Vagina (tissue), 2 donors: ENCODE results near the gene TRPM1. TPM values are rescaled to one million over a fixed set of nuclear protein-coding genes. Genes with fewer than 3 reads are reported as not detected.

Source experiments
- DNase-seq, 2 donors: peaks; one replicate each; pipeline ENCODE4 v3.0.0-alpha.2; 2017; ENCODE audit errors: extremely low spot score in 2 of 2
- H3K27ac ChIP-seq: fragments of 200-600 bp; sonication (generic); one replicate; pipeline ENCODE4 v1.5.1; 2019
- H3K27me3 ChIP-seq: fragments of 200-600 bp; sonication (generic); one replicate; pipeline ENCODE4 v1.5.1; 2019
- H3K36me3 ChIP-seq, 2 donors: fragments of 200-600 bp; sonication (generic); one replicate each; pipeline ENCODE4 v1.5.1; 2017 to 2019
- H3K4me1 ChIP-seq: fragments of 200-600 bp; sonication (generic); one replicate; pipeline ENCODE4 v1.5.1; 2019
- H3K4me3 ChIP-seq, 2 donors: fragments of 200-600 bp; sonication (generic); 1 replicate in 1 of 2; 2 replicates in 1 of 2; pipeline ENCODE4 v1.5.1; 2016 to 2019
- H3K9me3 ChIP-seq: fragments of 200-600 bp; sonication (generic); one replicate; pipeline ENCODE4 v1.5.1; 2019
- CTCF ChIP-seq, 3 experiments: fragments of 450-650 bp in 2 of 3; fragments of 200-600 bp in 1 of 3; sonication (generic) in 1 of 3; IDR thresholded peaks; one replicate each; pipeline ENCODE4 v1.5.1; 2017 to 2019; ENCODE audit warnings: antibody characterized with exemption in 3 of 3, mild to moderate bottlenecking in 2 of 3, moderate library complexity in 2 of 3
- POLR2A ChIP-seq, 2 donors: fragments of 450-650 bp; IDR thresholded peaks; one replicate each; pipeline ENCODE4 v1.6.1; 2017; ENCODE audit warnings: antibody characterized with exemption in 2 of 2, mild to moderate bottlenecking in 2 of 2, moderate library complexity in 2 of 2
- POLR2AphosphoS5 ChIP-seq, 2 donors: sonication (generic); formaldehyde crosslinking; IDR thresholded peaks; one replicate each; pipeline ENCODE4 v1.9.0; 2017; ENCODE audit warnings: antibody characterized with exemption in 2 of 2, mild to moderate bottlenecking in 2 of 2, low read depth in 1 of 2; ENCODE audit not compliant: insufficient read depth in 1 of 2
- intact Hi-C: fragments of 100-400 bp; cut with DNase I; formaldehyde crosslinking; loops from one replicate; pipeline ENCODE4 v1.15.1; 2023
- total RNA-seq: library from RNA; depleted of rRNA; stranded (reverse); fragments of >200 nt; gene quantifications from one replicate; pipeline ENCODE4 v1.2.3, GENCODE V29; 2016

Gene TRPM1
- total RNA-seq, 1 donor from 2014 or later: not detected

DNA sequence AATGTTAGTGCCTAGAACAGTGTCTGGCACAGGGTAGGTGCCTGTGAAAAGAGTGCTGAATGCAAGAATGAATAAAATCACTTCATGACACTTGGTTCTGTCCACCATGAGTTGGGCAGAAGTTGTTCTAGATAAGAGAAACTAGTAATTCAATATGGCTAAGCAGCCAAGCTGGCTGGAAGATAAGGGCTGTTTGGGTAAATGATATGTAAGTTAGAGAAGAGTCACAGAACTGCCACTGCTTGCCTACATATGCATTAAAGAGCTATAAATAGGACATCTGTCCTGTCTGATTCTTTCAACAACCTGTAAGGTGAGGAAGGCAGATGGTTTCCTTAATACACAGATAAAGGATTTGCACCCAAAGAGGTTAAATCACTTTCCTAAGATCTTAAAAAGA is 123.2 kb downstream of the TRPM1 start:
- peaks cover 7 to 18% of the 10 kb centered on the region in 2 donors for H3K36me3 ChIP-seq
- peaks cover 38% of the 10 kb centered on the region for H3K4me1 ChIP-seq
- no peaks in the 10 kb centered on the region for H3K9me3 ChIP-seq
- intact Hi-C loops: no loop called here
- TF ChIP-seq POLR2A (IDR thresholded peaks at IDR 0.05) (no peak), CTCF (IDR thresholded peaks at IDR 0.05) (no peak), POLR2AphosphoS5 (IDR thresholded peaks at IDR 0.05; ENCODE audit: insufficient read depth in 1 of 2, low read depth in 1 of 2) (no peak)
- no peak overlapping the region for H3K27ac ChIP-seq
- no peak for DNase-seq
- no peak overlapping the region for H3K4me3 ChIP-seq
- H3K27me3 ChIP-seq: no peaks in the 10 kb centered on the region

GRCh38 chr15:30974112-30974511 is 127.4 kb downstream of the TRPM1 start:
- peaks cover 16% of the 10 kb centered on the region for H3K4me1 ChIP-seq
- no peak overlapping the region for H3K4me3 ChIP-seq
- H3K36me3 ChIP-seq: peaks cover 7 to 25% of the 10 kb centered on the region in 2 donors
- no peak overlapping the region for H3K27ac ChIP-seq
- no peaks in the 10 kb centered on the region for H3K9me3 ChIP-seq
- H3K27me3 ChIP-seq: no peaks in the 10 kb centered on the region
- no peak for DNase-seq
- intact Hi-C loops: no loop called here
- no peak for TF ChIP-seq POLR2A (IDR thresholded peaks at IDR 0.05)

GRCh38 chr15:30973379-30973778 is 128.1 kb downstream of the TRPM1 start:
- Histone ChIP-seq H3K4me3 (no peak overlapping the region), H3K36me3 (peaks cover 7 to 25% of the 10 kb centered on the region in 2 donors), H3K9me3 (no peaks in the 10 kb centered on the region), H3K27me3 (no peaks in the 10 kb centered on the region), H3K4me1 (peaks cover 14% of the 10 kb centered on the region), H3K27ac (no peak overlapping the region)
- intact Hi-C loops: no loop called here
- DNase-seq: no peak
- TF ChIP-seq POLR2A (IDR thresholded peaks at IDR 0.05) (no peak), POLR2AphosphoS5 (IDR thresholded peaks at IDR 0.05; ENCODE audit: insufficient read depth in 1 of 2, low read depth in 1 of 2) (no peak), CTCF (IDR thresholded peaks at IDR 0.05) (no peak)

DNA sequence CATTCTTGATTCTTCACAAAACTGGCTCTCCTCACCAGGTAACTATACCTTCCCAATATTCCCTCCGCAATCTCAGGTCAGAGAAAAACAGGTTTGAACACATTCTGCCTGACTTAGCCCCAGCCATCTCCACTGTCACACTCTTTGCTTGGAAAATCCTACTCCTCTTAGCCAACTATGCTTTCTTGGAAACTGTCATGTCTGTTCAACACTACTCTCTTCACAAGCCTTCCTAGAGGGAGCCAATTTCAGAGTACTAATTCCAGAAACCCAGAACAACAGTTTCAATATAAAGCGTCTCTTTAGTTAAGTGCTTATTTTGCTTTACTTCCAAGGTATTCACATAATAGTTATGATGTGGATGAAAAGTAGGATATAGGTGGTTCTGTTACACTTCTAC is 131.8 kb downstream of the TRPM1 start:
- no peak for DNase-seq
- intact Hi-C loops: no loop called here
- Histone ChIP-seq H3K4me3 (no peak overlapping the region), H3K27ac (no peak overlapping the region), H3K36me3 (peaks cover 7 to 41% of the 10 kb centered on the region in 2 donors), H3K27me3 (no peaks in the 10 kb centered on the region), H3K4me1 (peaks cover 4% of the 10 kb centered on the region), H3K9me3 (no peaks in the 10 kb centered on the region)
- TF ChIP-seq CTCF (IDR thresholded peaks at IDR 0.05) (no peak), POLR2AphosphoS5 (IDR thresholded peaks at IDR 0.05; ENCODE audit: insufficient read depth in 1 of 2, low read depth in 1 of 2) (no peak), POLR2A (IDR thresholded peaks at IDR 0.05) (no peak)

GRCh38 chr15:30963681-30964080 is 137.8 kb downstream of the TRPM1 start:
- H3K9me3 ChIP-seq: no peaks in the 10 kb centered on the region
- no peaks in the 10 kb centered on the region for H3K27me3 ChIP-seq
- intact Hi-C loops: no loop called here
- no peaks in the 10 kb centered on the region for H3K4me1 ChIP-seq
- no peak for DNase-seq
- H3K27ac ChIP-seq: no peak overlapping the region
- H3K36me3 ChIP-seq: peaks cover 0 to 45% of the 10 kb centered on the region in 2 donors
- TF ChIP-seq POLR2A (IDR thresholded peaks at IDR 0.05) (no peak), POLR2AphosphoS5 (IDR thresholded peaks at IDR 0.05; ENCODE audit: insufficient read depth in 1 of 2, low read depth in 1 of 2) (no peak), CTCF (IDR thresholded peaks at IDR 0.05) (no peak)
- no peak overlapping the region for H3K4me3 ChIP-seq
